GM23338 (cell line): ENCODE results near the gene OTOG. TPM values are rescaled to one million over a fixed set of nuclear protein-coding genes. Genes with fewer than 3 reads are reported as not detected.

Source experiments
- ATAC-seq: fragments of 200-7000 bp; cut with Tn5 transposase; 3 replicates; pipeline ENCODE4 v1.9.1; 2020
- DNase-seq: peaks from one replicate; pipeline ENCODE4 v3.0.0-alpha.2; 2015; ENCODE audit warnings: low spot score
- H2AFZ ChIP-seq: fragments of 200-600 bp; sonication (generic); 2 replicates; pipeline ENCODE4 v1.8.0; 2016; ENCODE audit warnings: antibody characterized with exemption, mild to moderate bottlenecking, moderate library complexity
- H3F3A ChIP-seq: fragments of 200-600 bp; sonication (generic); replicated peaks from 2 replicates; pipeline ENCODE4 v1.8.0; 2017; ENCODE audit warnings: antibody characterized with exemption, mixed run types, low read depth
- H3K27ac ChIP-seq: fragments of 200-600 bp; sonication (generic); 2 replicates; pipeline ENCODE4 v1.6.1; 2016; ENCODE audit warnings: low read depth
- H3K27me3 ChIP-seq: fragments of 200-600 bp; sonication (generic); 2 replicates; pipeline ENCODE4 v1.8.0; 2016; ENCODE audit warnings: mild to moderate bottlenecking, mixed run types, moderate library complexity; ENCODE audit not compliant: insufficient read depth
- H3K36me3 ChIP-seq: fragments of 200-600 bp; sonication (generic); 2 replicates; pipeline ENCODE4 v1.8.0; 2016; ENCODE audit warnings: mild to moderate bottlenecking; ENCODE audit not compliant: insufficient read depth
- H3K4me1 ChIP-seq: fragments of 200-600 bp; sonication (generic); 2 replicates; pipeline ENCODE4 v1.8.0; 2016; ENCODE audit warnings: mild to moderate bottlenecking, moderate library complexity; ENCODE audit not compliant: insufficient read depth
- H3K4me2 ChIP-seq: fragments of 200-600 bp; sonication (generic); 2 replicates; pipeline ENCODE4 v1.7.1; 2017; ENCODE audit warnings: mixed run types
- H3K4me3 ChIP-seq: fragments of 200-600 bp; sonication (generic); 2 replicates; pipeline ENCODE4 v1.6.1; 2016; ENCODE audit warnings: mixed run types
- H3K79me2 ChIP-seq: fragments of 200-600 bp; sonication (generic); replicated peaks from 2 replicates; pipeline ENCODE4 v1.8.0; 2017; ENCODE audit warnings: mild to moderate bottlenecking; ENCODE audit not compliant: insufficient read depth
- H3K9me2 ChIP-seq: fragments of 200-600 bp; sonication (generic); 2 replicates; pipeline ENCODE4 v1.8.0; 2017; ENCODE audit not compliant: insufficient read depth
- H4K20me1 ChIP-seq: fragments of 200-600 bp; sonication (generic); replicated peaks from 2 replicates; pipeline ENCODE4 v1.8.0; 2017; ENCODE audit warnings: mild to moderate bottlenecking; ENCODE audit not compliant: insufficient read depth
- H3K27ac Mint-ChIP-seq: 2 replicates; pipeline ENCODE4 v1.8.0; 2020; ENCODE audit warnings: inconsistent platforms, mild to moderate bottlenecking, moderate library complexity, mixed read lengths
- H3K27me3 Mint-ChIP-seq: 3 replicates; pipeline ENCODE4 v1.8.0; 2022; ENCODE audit warnings: low read depth, mild to moderate bottlenecking, moderate library complexity, mixed read lengths, inconsistent platforms; ENCODE audit not compliant: insufficient read depth, poor library complexity
- H3K36me3 Mint-ChIP-seq: 3 replicates; pipeline ENCODE4 v1.8.0; 2021; ENCODE audit warnings: low read depth, mild to moderate bottlenecking, inconsistent platforms, moderate library complexity, mixed read lengths
- H3K4me1 Mint-ChIP-seq: 3 replicates; pipeline ENCODE4 v1.8.0; 2020; ENCODE audit warnings: mild to moderate bottlenecking, inconsistent platforms, mixed read lengths
- H3K4me3 Mint-ChIP-seq: 3 replicates; pipeline ENCODE4 v1.8.0; 2021; ENCODE audit warnings: moderate library complexity, mild to moderate bottlenecking, inconsistent platforms, mixed read lengths
- H3K9me3 Mint-ChIP-seq: 3 replicates; pipeline ENCODE4 v1.8.0; 2020; ENCODE audit warnings: moderate library complexity, mild to moderate bottlenecking, inconsistent platforms, mixed read lengths
- CREB1 ChIP-seq: fragments of 250-450 bp; sonication (Bioruptor Pico); IDR thresholded peaks from 2 replicates; pipeline ENCODE4 v1.5.0; 2020; ENCODE audit warnings: low read depth, mild to moderate bottlenecking, moderate library complexity
- CTCF ChIP-seq, 2 experiments: fragments of 200-600 bp in 1 of 2; sonication (generic) in 1 of 2; conservative IDR thresholded peaks; 2 replicates each; pipeline versions ENCODE4 v1.5.1 to v1.6.1; 2016 to 2017; ENCODE audit warnings: antibody characterized with exemption in 2 of 2, low read depth in 2 of 2, mild to moderate bottlenecking in 2 of 2, moderate library complexity in 1 of 2
- EZH2 ChIP-seq: fragments of 200-600 bp; sonication (generic); IDR thresholded peaks from one replicate; pipeline ENCODE4 v1.8.0; 2017; ENCODE audit warnings: antibody characterized with exemption, mild to moderate bottlenecking, low read depth; ENCODE audit not compliant: unreplicated experiment
- EZH2phosphoT487 ChIP-seq: fragments of 200-600 bp; sonication (generic); IDR thresholded peaks from one replicate; pipeline ENCODE4 v1.8.1; 2018; ENCODE audit warnings: antibody characterized with exemption; ENCODE audit not compliant: unreplicated experiment
- JUNB ChIP-seq: IDR thresholded peaks from one replicate; pipeline ENCODE4 v1.6.1; 2016; ENCODE audit warnings: antibody characterized with exemption; ENCODE audit not compliant: unreplicated experiment
- NANOG ChIP-seq: IDR thresholded peaks from 2 replicates; pipeline ENCODE4 v1.6.1; 2016; ENCODE audit warnings: antibody characterized with exemption, borderline replicate concordance
- POLR2AphosphoS5 ChIP-seq: IDR thresholded peaks from 2 replicates; pipeline ENCODE4 v1.6.1; 2016; ENCODE audit warnings: antibody characterized with exemption, low read depth
- REST ChIP-seq: IDR thresholded peaks from one replicate; pipeline ENCODE4 v1.6.1; 2018; ENCODE audit warnings: antibody characterized with exemption; ENCODE audit not compliant: unreplicated experiment
- STAT1 ChIP-seq: IDR thresholded peaks from one replicate; pipeline ENCODE4 v1.6.1; 2016; ENCODE audit warnings: antibody characterized with exemption; ENCODE audit not compliant: unreplicated experiment
- ZNF114 ChIP-seq: fragments of 250-450 bp; sonication (Bioruptor Pico); IDR thresholded peaks from 2 replicates; pipeline ENCODE4 v1.5.0; 2020; ENCODE audit warnings: mild to moderate bottlenecking, moderate library complexity
- ZNF331 ChIP-seq: fragments of 250-450 bp; sonication (Bioruptor Pico); IDR thresholded peaks from 2 replicates; pipeline ENCODE4 v1.5.0; 2020; ENCODE audit warnings: low read depth, mild to moderate bottlenecking, moderate library complexity
- polyA plus RNA-seq: library from polyadenylated mRNA; unstranded; fragments of >200 nt; fragmentation: Nextera tagmentation; extraction: Ambion mirVana; gene quantifications from 2 replicates; pipeline ENCODE4 v1.2.1, GENCODE V29; 2016
- total RNA-seq: library from RNA; depleted of rRNA; stranded (reverse); fragments of >200 nt; shearing (Covaris generic); gene quantifications from 2 replicates; pipeline ENCODE4 v1.2.3, GENCODE V29; 2014
- TF ChIP-seq, protein P1 (sequence below): IDR thresholded peaks from 2 replicates; pipeline ENCODE4 v1.6.1; 2016; ENCODE audit warnings: antibody characterized with exemption
- TF ChIP-seq, protein P2 (sequence below): fragments of 250-450 bp; sonication (Bioruptor Pico); IDR thresholded peaks from 2 replicates; pipeline ENCODE4 v1.5.0; 2020; ENCODE audit warnings: mild to moderate bottlenecking, moderate library complexity

The OTOG gene
- total and polyA plus RNA-seq, 2 experiments from 2014 or later: 0.40 to 0.52 TPM

- H3K79me2 ChIP-seq: no peaks in the 10 kb centered on the region
- Mint-ChIP-seq H3K27ac (no peak overlapping the region), H3K9me3 (no peaks in the 10 kb centered on the region), H3K4me3 (no peak overlapping the region), H3K27me3 (peaks cover 5% of the 10 kb centered on the region), H3K4me1 (peaks cover 7% of the 10 kb centered on the region), H3K36me3 (no peaks in the 10 kb centered on the region)
- H3K9me2 ChIP-seq: no peaks in the 10 kb centered on the region
- no peaks in the 10 kb centered on the region for H4K20me1 ChIP-seq
- no peaks in the 10 kb centered on the region for H3K27me3 ChIP-seq
- H3K4me3 ChIP-seq: no peak overlapping the region
- H3K4me2 ChIP-seq: no peak overlapping the region
- H3F3A ChIP-seq: no peaks in the 10 kb centered on the region
- ATAC-seq (no peak), DNase-seq (no peak)
- H3K4me1 ChIP-seq: no peaks in the 10 kb centered on the region; the same call in 1 of the 2 replicates
- H2AFZ ChIP-seq: no peak overlapping the region
- H3K27ac ChIP-seq: no peak overlapping the region
- H3K36me3 ChIP-seq: no peaks in the 10 kb centered on the region
- TF ChIP-seq, protein P1, sequence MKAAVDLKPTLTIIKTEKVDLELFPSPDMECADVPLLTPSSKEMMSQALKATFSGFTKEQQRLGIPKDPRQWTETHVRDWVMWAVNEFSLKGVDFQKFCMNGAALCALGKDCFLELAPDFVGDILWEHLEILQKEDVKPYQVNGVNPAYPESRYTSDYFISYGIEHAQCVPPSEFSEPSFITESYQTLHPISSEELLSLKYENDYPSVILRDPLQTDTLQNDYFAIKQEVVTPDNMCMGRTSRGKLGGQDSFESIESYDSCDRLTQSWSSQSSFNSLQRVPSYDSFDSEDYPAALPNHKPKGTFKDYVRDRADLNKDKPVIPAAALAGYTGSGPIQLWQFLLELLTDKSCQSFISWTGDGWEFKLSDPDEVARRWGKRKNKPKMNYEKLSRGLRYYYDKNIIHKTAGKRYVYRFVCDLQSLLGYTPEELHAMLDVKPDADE: no peak
- TF ChIP-seq EZH2 (no peak), NANOG (no peak), ZNF114 (no peak), CTCF (conservative IDR thresholded peaks at IDR 0.05; ENCODE audit: low read depth in 2 of 2) (no peak), REST (no peak), JUNB (no peak), CREB1 (CRISPR knock-in tag) (no peak), EZH2phosphoT487 (no peak), STAT1 (no peak), POLR2AphosphoS5 (no peak), ZNF331 (CRISPR knock-in tag) (no peak)
- TF ChIP-seq, protein P2, sequence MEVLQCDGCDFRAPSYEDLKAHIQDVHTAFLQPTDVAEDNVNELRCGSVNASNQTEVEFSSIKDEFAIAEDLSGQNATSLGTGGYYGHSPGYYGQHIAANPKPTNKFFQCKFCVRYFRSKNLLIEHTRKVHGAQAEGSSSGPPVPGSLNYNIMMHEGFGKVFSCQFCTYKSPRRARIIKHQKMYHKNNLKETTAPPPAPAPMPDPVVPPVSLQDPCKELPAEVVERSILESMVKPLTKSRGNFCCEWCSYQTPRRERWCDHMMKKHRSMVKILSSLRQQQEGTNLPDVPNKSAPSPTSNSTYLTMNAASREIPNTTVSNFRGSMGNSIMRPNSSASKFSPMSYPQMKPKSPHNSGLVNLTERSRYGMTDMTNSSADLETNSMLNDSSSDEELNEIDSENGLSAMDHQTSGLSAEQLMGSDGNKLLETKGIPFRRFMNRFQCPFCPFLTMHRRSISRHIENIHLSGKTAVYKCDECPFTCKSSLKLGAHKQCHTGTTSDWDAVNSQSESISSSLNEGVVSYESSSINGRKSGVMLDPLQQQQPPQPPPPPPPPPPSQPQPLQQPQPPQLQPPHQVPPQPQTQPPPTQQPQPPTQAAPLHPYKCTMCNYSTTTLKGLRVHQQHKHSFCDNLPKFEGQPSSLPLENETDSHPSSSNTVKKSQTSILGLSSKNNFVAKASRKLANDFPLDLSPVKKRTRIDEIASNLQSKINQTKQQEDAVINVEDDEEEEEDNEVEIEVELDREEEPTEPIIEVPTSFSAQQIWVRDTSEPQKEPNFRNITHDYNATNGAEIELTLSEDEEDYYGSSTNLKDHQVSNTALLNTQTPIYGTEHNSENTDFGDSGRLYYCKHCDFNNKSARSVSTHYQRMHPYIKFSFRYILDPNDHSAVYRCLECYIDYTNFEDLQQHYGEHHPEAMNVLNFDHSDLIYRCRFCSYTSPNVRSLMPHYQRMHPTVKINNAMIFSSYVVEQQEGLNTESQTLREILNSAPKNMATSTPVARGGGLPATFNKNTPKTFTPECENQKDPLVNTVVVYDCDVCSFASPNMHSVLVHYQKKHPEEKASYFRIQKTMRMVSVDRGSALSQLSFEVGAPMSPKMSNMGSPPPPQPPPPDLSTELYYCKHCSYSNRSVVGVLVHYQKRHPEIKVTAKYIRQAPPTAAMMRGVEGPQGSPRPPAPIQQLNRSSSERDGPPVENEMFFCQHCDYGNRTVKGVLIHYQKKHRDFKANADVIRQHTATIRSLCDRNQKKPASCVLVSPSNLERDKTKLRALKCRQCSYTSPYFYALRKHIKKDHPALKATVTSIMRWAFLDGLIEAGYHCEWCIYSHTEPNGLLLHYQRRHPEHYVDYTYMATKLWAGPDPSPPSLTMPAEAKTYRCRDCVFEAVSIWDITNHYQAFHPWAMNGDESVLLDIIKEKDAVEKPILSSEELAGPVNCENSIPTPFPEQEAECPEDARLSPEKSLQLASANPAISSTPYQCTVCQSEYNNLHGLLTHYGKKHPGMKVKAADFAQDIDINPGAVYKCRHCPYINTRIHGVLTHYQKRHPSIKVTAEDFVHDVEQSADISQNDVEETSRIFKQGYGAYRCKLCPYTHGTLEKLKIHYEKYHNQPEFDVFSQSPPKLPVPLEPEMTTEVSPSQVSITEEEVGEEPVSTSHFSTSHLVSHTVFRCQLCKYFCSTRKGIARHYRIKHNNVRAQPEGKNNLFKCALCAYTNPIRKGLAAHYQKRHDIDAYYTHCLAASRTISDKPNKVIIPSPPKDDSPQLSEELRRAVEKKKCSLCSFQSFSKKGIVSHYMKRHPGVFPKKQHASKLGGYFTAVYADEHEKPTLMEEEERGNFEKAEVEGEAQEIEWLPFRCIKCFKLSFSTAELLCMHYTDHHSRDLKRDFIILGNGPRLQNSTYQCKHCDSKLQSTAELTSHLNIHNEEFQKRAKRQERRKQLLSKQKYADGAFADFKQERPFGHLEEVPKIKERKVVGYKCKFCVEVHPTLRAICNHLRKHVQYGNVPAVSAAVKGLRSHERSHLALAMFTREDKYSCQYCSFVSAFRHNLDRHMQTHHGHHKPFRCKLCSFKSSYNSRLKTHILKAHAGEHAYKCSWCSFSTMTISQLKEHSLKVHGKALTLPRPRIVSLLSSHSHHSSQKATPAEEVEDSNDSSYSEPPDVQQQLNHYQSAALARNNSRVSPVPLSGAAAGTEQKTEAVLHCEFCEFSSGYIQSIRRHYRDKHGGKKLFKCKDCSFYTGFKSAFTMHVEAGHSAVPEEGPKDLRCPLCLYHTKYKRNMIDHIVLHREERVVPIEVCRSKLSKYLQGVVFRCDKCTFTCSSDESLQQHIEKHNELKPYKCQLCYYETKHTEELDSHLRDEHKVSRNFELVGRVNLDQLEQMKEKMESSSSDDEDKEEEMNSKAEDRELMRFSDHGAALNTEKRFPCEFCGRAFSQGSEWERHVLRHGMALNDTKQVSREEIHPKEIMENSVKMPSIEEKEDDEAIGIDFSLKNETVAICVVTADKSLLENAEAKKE (CRISPR knock-in tag): no peak
These were observed 17.9 kb upstream of the OTOG start for GRCh38 chr11:17528906-17529843.
